ENCODE data around the gene PTBP3. TPM values are rescaled to one million over a fixed set of nuclear protein-coding genes. Genes with fewer than 3 reads are reported as not detected.

PTBP3 gene
- total RNA-seq, 1 experiment from 2014 or later: 73.1 TPM

- Mint-ChIP-seq H3K36me3 (ENCODE audit: insufficient read depth, unreplicated experiment) (no peaks in the 10 kb centered on the region), H3K27ac (ENCODE audit: unreplicated experiment) (no peak overlapping the region), H3K4me3 (ENCODE audit: low read depth, unreplicated experiment) (no peak overlapping the region), H3K4me1 (ENCODE audit: low read depth, unreplicated experiment) (no peaks in the 10 kb centered on the region), H3K9me3 (ENCODE audit: low read depth, unreplicated experiment) (no peaks in the 10 kb centered on the region), H3K27me3 (ENCODE audit: unreplicated experiment) (no peaks in the 10 kb centered on the region)
- CTCF ChIA-PET: no interaction called here
- no peak for TF ChIP-seq CTCF (IDR thresholded peaks at IDR 0.05; ENCODE audit: unreplicated experiment)
- no peak for DNase-seq
- BruUV-seq (replicated peaks): no TSS peak
- intact Hi-C loops (cut with micrococcal nuclease; ENCODE audit: unreplicated experiment): no loop called here
Observed at GRCh38 chr9:112354081-112354743, 20.8 kb upstream of the PTBP3 start.

GRCh38 chr9:112352209-112352608 lies 18.8 kb upstream of the PTBP3 start:
- no TSS peak for BruUV-seq (replicated peaks)
- CTCF ChIA-PET: no interaction called here
- Mint-ChIP-seq H3K4me1 (ENCODE audit: low read depth, unreplicated experiment) (peaks cover 12% of the 10 kb centered on the region), H3K27ac (ENCODE audit: unreplicated experiment) (no peak overlapping the region), H3K9me3 (ENCODE audit: low read depth, unreplicated experiment) (no peaks in the 10 kb centered on the region), H3K36me3 (ENCODE audit: insufficient read depth, unreplicated experiment) (peaks cover 11% of the 10 kb centered on the region), H3K27me3 (ENCODE audit: unreplicated experiment) (no peaks in the 10 kb centered on the region), H3K4me3 (ENCODE audit: low read depth, unreplicated experiment) (no peak overlapping the region)
- intact Hi-C loops (cut with micrococcal nuclease; ENCODE audit: unreplicated experiment): no loop called here
- DNase-seq: no peak
- TF ChIP-seq CTCF (IDR thresholded peaks at IDR 0.05; ENCODE audit: unreplicated experiment): no peak

- Mint-ChIP-seq H3K36me3 (ENCODE audit: insufficient read depth, unreplicated experiment) (peaks cover 11% of the 10 kb centered on the region), H3K9me3 (ENCODE audit: low read depth, unreplicated experiment) (no peaks in the 10 kb centered on the region), H3K27ac (ENCODE audit: unreplicated experiment) (no peak overlapping the region), H3K4me3 (ENCODE audit: low read depth, unreplicated experiment) (no peak overlapping the region), H3K27me3 (ENCODE audit: unreplicated experiment) (no peaks in the 10 kb centered on the region), H3K4me1 (ENCODE audit: low read depth, unreplicated experiment) (peaks cover 12% of the 10 kb centered on the region)
- no peak for DNase-seq
- BruUV-seq (replicated peaks): no TSS peak
- CTCF ChIA-PET: no interaction called here
- TF ChIP-seq CTCF (IDR thresholded peaks at IDR 0.05; ENCODE audit: unreplicated experiment): no peak
- intact Hi-C loops (cut with micrococcal nuclease; ENCODE audit: unreplicated experiment): no loop called here
Observed at GRCh38 chr9:112351184-112351583, 17.8 kb upstream of the PTBP3 start.

GRCh38 chr9:112349008-112349333 lies 15.6 kb upstream of the PTBP3 start:
- Mint-ChIP-seq H3K27ac (ENCODE audit: unreplicated experiment) (peak overlapping the region; percentile 83), H3K27me3 (ENCODE audit: unreplicated experiment) (no peaks in the 10 kb centered on the region), H3K4me1 (ENCODE audit: low read depth, unreplicated experiment) (peaks cover 12% of the 10 kb centered on the region), H3K36me3 (ENCODE audit: insufficient read depth, unreplicated experiment) (peaks cover 11% of the 10 kb centered on the region), H3K4me3 (ENCODE audit: low read depth, unreplicated experiment) (peak overlapping the region; percentile 66), H3K9me3 (ENCODE audit: low read depth, unreplicated experiment) (no peaks in the 10 kb centered on the region)
- CTCF ChIA-PET: no interaction called here
- no peak for TF ChIP-seq CTCF (IDR thresholded peaks at IDR 0.05; ENCODE audit: unreplicated experiment)
- intact Hi-C loops (cut with micrococcal nuclease; ENCODE audit: unreplicated experiment): no loop called here
- BruUV-seq (replicated peaks): no TSS peak
- no peak for DNase-seq

All from Calu3 (cell line).